A673 (cell line): ENCODE data around the gene IKBKE. TPM values are rescaled to one million over a fixed set of nuclear protein-coding genes. Genes with fewer than 3 reads are reported as not detected.

Experiments used
- BruUV-seq: library from RNA; stranded (reverse); fragments of 400-500 nt; replicated peaks from 2 replicates; lab custom pipeline; 2021; lab: Mats Ljungman, UMichigan
- CTCF ChIA-PET: fragments of 300-600 bp; sonication (Branson Sonifier 250); formaldehyde crosslinking; loops from one replicate; lab custom pipeline; 2022; ENCODE audit warnings: antibody characterized with exemption; lab: Charles Lee
- POLR2A ChIA-PET: fragments of 300-600 bp; sonication (Branson Sonifier 250); formaldehyde crosslinking; loops from one replicate; lab custom pipeline; 2022; ENCODE audit warnings: antibody characterized with exemption; ENCODE audit not compliant: low non-redundant PET; lab: Charles Lee
- DNase-seq: peaks from one replicate; pipeline ENCODE4 v3.0.0-alpha.2; 2015; ENCODE audit warnings: low spot score
- H3K27ac ChIP-seq: fragments of 200-600 bp; sonication (generic); 2 replicates; pipeline ENCODE4 v1.5.1; 2016; ENCODE audit warnings: mixed run types, low read depth, mild to moderate bottlenecking, mixed read lengths, antibody characterized with exemption, low read length; ENCODE audit not compliant: poor library complexity, severe bottlenecking
- H3K27me3 ChIP-seq: fragments of 200-600 bp; sonication (generic); replicated peaks from 2 replicates; pipeline ENCODE4 v1.6.1; 2017; ENCODE audit warnings: mixed run types, low read depth, mild to moderate bottlenecking, mixed read lengths, antibody characterized with exemption, low read length; ENCODE audit not compliant: insufficient read depth, poor library complexity
- H3K36me3 ChIP-seq: fragments of 200-600 bp; sonication (generic); 2 replicates; pipeline ENCODE4 v1.6.1; 2016; ENCODE audit warnings: mixed run types, mild to moderate bottlenecking, mixed read lengths, antibody characterized with exemption, low read length; ENCODE audit not compliant: insufficient read depth, poor library complexity, severe bottlenecking
- H3K4me1 ChIP-seq: fragments of 200-600 bp; sonication (generic); 2 replicates; pipeline ENCODE4 v1.6.1; 2017; ENCODE audit warnings: mixed run types, mild to moderate bottlenecking, mixed read lengths, antibody characterized with exemption, low read length; ENCODE audit not compliant: insufficient read depth, poor library complexity, severe bottlenecking
- H3K4me3 ChIP-seq: fragments of 200-600 bp; sonication (generic); 2 replicates; pipeline ENCODE4 v1.5.1; 2016; ENCODE audit warnings: low read depth, mixed run types, mild to moderate bottlenecking, mixed read lengths, low read length; ENCODE audit not compliant: poor library complexity, severe bottlenecking
- H3K9me3 ChIP-seq: fragments of 200-600 bp; sonication (generic); 2 replicates; pipeline ENCODE4 v1.6.1; 2016; ENCODE audit warnings: mixed run types, low read depth, mild to moderate bottlenecking, mixed read lengths, antibody characterized with exemption, low read length; ENCODE audit not compliant: poor library complexity, severe bottlenecking
- CTCF ChIP-seq: fragments of 300-800, 200-600 bp; sonication (generic); conservative IDR thresholded peaks from 2 replicates; pipeline ENCODE4 v1.5.1; 2017; ENCODE audit warnings: low read depth, mild to moderate bottlenecking, antibody characterized with exemption, low read length, moderate library complexity, mixed read lengths
- EZH2 ChIP-seq: fragments of 200-600 bp; sonication (generic); IDR thresholded peaks from 2 replicates; pipeline ENCODE4 v1.6.1; 2017; ENCODE audit warnings: borderline replicate concordance, low read depth, mild to moderate bottlenecking, mixed read lengths, antibody characterized with exemption, low read length; ENCODE audit not compliant: poor library complexity, severe bottlenecking
- intact Hi-C: fragments of 100-400 bp; cut with micrococcal nuclease; formaldehyde crosslinking; loops from one replicate; pipeline ENCODE4 v1.10.0; 2022; ENCODE audit not compliant: unreplicated experiment
- total RNA-seq: library from RNA; stranded (reverse); gene quantifications from 2 replicates; pipeline ENCODE4 v1.2.3, GENCODE V29; 2021

The IKBKE gene
- total RNA-seq, 1 experiment from 2014 or later, result 2.9 TPM

DNA sequence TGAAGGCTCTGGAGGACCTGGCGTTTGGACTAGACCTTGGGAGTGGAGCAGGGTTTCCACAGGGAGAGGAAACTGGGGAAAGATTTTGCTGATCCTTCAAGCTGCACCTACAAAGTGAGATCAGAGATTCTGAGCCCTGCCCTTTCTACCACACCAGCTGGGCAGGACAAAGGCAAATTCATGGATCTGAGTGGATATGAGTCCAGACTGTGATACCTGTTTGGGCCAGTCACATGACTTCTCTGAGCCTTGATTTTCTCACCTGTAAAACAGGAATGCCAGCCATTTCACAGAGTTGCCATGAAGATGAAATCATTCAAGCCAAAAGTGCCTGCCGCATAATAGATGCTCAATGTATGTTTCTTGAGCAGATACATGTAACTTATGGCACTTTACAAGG is 32.1 kb downstream of the IKBKE start:
- ChIA-PET POLR2A (no interaction called here), CTCF (no interaction called here)
- intact Hi-C loops, result no loop called here
- no TSS peak for BruUV-seq
- peaks cover 25% of the 10 kb centered on the region for H3K27me3 ChIP-seq
- no peaks in the 10 kb centered on the region for H3K9me3 ChIP-seq
- H3K36me3 ChIP-seq, result no peaks in the 10 kb centered on the region
- H3K4me3 ChIP-seq, result no peak overlapping the region
- no peak for TF ChIP-seq EZH2
- no peak for TF ChIP-seq CTCF
- no peak overlapping the region for H3K27ac ChIP-seq
- DNase-seq, result no peak
- H3K4me1 ChIP-seq, result peaks cover 8% of the 10 kb centered on the region

DNA sequence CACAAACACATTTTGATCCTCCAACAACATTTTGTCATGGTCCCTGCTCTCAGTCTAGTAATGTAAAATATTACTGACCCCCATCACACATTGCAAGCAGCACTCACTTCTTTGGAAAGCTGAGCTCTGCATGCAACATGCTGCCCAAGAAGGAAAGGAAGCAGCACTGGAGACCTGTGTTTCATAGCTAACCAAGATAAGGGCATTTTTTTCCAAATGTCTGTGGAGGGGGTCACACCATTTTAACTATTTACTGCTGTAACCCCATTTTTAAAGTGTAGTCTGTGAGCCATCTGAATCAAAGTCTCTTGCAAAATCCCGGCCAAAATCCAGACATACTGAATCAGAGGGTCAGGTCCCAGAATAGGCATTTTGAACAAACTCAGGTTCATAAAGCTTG is 32.5 kb downstream of the IKBKE start:
- H3K4me1 ChIP-seq, result peaks cover 8% of the 10 kb centered on the region
- H3K4me3 ChIP-seq, result no peak overlapping the region
- BruUV-seq, result no TSS peak
- H3K27ac ChIP-seq, result no peak overlapping the region
- peaks cover 29% of the 10 kb centered on the region for H3K27me3 ChIP-seq
- H3K9me3 ChIP-seq, result no peaks in the 10 kb centered on the region
- intact Hi-C loops, result no loop called here
- ChIA-PET POLR2A (no interaction called here), CTCF (no interaction called here)
- DNase-seq, result no peak
- no peak for TF ChIP-seq EZH2
- TF ChIP-seq CTCF, result no peak
- no peaks in the 10 kb centered on the region for H3K36me3 ChIP-seq

GRCh38 chr1:206503591-206504362 is 33.5 kb downstream of the IKBKE start:
- intact Hi-C loops, result no loop called here
- ChIA-PET POLR2A (no interaction called here), CTCF (no interaction called here)
- no peak overlapping the region for H3K27ac ChIP-seq
- peak; percentile 58 for DNase-seq
- BruUV-seq, result no TSS peak
- peaks cover 8% of the 10 kb centered on the region for H3K4me1 ChIP-seq
- H3K36me3 ChIP-seq, result no peaks in the 10 kb centered on the region
- H3K9me3 ChIP-seq, result no peaks in the 10 kb centered on the region
- TF ChIP-seq CTCF, result no peak
- TF ChIP-seq EZH2, result no peak
- H3K4me3 ChIP-seq, result no peak overlapping the region
- peaks cover 39% of the 10 kb centered on the region for H3K27me3 ChIP-seq
